Astrocyte of the cerebellum (primary cell): ENCODE measurements around the gene RNF43.

Experiments
- DNase-seq: peaks from one replicate; pipeline ENCODE4 v3.0.0-alpha.2; 2011; ENCODE audit warnings: low read depth
- H3K4me3 ChIP-seq: 2 replicates; pipeline ENCODE4 v1.5.1; 2011; ENCODE audit warnings: mild to moderate bottlenecking, low read depth, low read length, moderate library complexity
- CTCF ChIP-seq: IDR thresholded peaks from 2 replicates; pipeline ENCODE4 v1.5.1; 2012; ENCODE audit warnings: low read length, low read depth, moderate library complexity, mild to moderate bottlenecking; ENCODE audit errors: missing control alignments
- in situ Hi-C: cut with HindIII; loops from 2 replicates; pipeline ENCODE4 v1.10.0; 2017; ENCODE audit warnings: low sequenced_read_pairs

Gene RNF43

DNA sequence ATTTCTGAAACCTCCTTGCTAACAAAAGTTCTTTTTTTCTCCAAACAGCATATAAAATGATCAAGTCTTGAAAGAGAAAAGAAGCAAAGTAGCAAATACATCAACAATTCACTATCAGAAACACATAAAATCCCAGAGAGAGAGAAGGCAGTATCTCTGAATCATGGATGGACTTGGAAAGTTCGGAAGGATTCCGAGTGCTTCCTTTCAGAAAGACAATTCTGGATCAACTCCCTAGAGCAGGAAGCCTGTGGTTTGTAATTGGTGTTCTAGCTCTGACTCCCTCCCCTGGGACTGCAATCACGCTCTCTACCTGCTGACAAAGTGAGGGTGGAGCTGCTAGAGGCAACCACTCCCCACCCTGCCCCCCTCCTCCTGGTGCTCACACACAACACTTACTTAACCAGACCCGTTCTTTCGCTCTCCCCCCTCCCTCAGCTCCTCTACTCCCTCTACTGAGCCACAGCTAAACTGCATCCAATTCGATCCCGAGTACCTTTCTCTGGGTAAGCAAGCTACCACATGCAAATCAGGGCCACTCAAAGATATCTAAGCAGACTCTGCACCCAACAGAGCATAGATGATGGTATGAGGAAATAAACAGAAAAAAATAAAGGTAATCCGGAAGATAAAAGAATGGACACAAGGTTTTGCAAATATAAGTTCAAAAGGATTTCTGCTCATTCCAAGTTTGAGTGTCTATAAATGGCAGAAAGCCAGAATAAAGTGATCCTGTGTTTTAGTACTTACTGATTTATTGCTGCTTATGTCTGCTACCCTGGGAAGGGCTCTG is at the start of gene RNF43:
TSS of gene RNF43 (minus strand) at position 235 of the 793 bp plus-strand sequence. CDS start 1,957 bp downstream, outside the sequence.
- DNase-seq, result peak; percentile 84
- in situ Hi-C loops, result no loop called here
- H3K4me3 ChIP-seq, result peak within 1 kb of the TSS; percentile 39
- peak; percentile 95 for TF ChIP-seq CTCF

GRCh38 chr17:58455491-58455890 is 38.2 kb upstream of the RNF43 start:
- H3K4me3 ChIP-seq, result no peak overlapping the region
- DNase-seq, result no peak
- in situ Hi-C loops, result no loop called here
- TF ChIP-seq CTCF, result no peak

- no peak for TF ChIP-seq CTCF
- in situ Hi-C loops, result no loop called here
- no peak for DNase-seq
- H3K4me3 ChIP-seq, result no peak overlapping the region
These were observed 35.4 kb upstream of the RNF43 start for GRCh38 chr17:58452738-58453137.

DNA sequence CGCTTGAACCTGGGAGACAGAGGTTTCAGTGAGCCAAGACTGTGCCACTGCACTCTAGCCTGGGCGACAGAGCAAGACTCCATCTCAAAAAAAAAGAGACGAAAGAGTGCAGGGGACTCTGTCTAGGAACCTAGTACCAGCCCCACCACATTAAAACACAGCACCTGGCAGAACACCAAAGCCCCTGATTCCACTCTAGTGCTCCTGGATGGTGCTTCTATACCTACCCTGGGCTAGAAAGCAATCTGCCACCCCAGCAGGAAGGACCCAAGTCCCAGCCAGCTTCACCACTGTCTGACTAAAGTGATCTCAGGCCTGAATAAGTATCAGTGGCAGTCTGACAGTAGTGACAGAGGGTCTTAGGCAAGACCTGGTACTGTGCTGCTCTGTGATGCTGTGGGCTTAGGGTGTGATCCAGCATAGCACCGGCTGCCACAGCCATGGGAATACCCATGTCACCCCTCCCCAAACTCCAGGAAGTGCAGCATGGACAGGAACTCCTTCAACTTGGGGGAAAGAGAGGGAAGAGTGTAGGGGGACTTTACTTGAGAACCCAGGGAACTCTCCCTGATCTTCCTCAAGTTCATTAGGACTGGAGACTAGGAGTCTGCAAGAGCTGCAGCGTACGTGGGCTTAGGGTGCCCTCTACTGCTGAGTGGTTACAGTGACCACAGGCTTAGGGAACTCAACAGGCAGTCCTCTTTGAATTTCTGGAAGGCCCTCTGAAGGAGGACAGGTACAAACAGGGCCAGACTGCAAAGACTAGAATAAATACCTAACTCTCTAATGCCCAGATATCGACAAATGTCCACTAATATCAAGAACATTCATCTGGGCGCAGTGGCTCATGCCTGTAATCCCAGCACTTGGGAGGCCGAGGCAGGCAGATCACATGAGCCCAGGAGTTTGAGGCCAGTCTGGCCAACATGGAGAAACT is 30.0 kb upstream of the RNF43 start:
- no peak overlapping the region for H3K4me3 ChIP-seq
- in situ Hi-C loops, result loop anchor here (25.0 kb wide), 1 partner anchor 160 kb away; the partner anchor contains the start of gene MPO
- TF ChIP-seq CTCF, result peak; percentile 88
- DNase-seq, result peak; percentile 81

- TF ChIP-seq CTCF, result no peak
These were observed 28.8 kb upstream of the RNF43 start for GRCh38 chr17:58446086-58446485.

DNA sequence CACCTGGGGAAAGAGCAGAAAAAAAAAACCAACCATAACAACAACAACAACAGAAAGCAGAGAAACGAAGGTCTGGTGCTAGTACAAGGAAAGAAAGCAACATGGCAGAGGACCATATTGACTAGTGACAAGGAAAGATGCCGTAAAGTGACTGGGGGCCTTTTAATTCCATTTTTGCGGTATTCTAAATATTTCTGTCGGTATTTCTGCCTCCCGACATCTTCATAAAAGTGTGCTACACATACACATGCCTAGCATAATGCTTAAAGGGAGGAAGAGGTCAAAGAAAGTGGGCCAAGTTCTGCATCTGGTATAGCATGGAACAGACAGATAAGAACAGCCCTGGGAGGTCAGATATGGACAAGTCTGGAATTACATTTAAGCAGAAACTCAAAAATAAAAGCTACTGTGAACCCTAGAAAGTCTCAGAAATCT is 19.5 kb upstream of the RNF43 start:
- no peak for DNase-seq
- in situ Hi-C loops, result loop anchor here (25.0 kb wide), 1 partner anchor 150 kb away; the partner anchor contains the start of gene MPO
- H3K4me3 ChIP-seq, result no peak overlapping the region
- no peak for TF ChIP-seq CTCF

More at GRCh38 chr17:58446086-58446485, 28.8 kb upstream of the RNF43 start:
- no peak for DNase-seq
- no peak overlapping the region for H3K4me3 ChIP-seq
- in situ Hi-C loops, result loop anchor here (25.0 kb wide), 1 partner anchor 159 kb away; the partner anchor contains the start of gene MPO
